Central memory CD4-positive, alpha-beta T cell (primary cell): ENCODE results near the gene CLDN6.

Experiments
- DNase-seq: peaks from one replicate; pipeline ENCODE4 v3.0.0; 2022

Gene CLDN6

DNA sequence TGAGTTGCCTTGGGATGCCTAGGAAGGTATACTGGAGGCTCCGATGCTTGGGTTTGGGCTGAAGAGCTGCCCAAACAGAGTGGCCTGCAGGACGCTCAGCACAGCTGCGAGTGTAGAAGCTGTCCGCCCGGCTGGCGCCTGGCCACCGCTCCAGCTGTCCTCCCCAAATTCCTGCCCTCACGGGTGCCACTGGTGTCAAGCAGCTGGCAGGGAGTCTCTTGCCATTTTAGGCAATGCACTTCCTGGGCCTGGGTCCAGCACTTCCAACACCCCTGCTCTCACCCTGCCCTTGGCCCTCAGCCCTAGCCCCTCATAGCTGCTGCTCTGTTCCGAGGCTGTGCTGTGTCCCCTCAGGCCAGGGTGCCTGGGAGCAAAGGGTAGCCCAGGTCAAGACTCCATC lies 32.5 kb downstream of the CLDN6 start:
- no peak for DNase-seq

DNA sequence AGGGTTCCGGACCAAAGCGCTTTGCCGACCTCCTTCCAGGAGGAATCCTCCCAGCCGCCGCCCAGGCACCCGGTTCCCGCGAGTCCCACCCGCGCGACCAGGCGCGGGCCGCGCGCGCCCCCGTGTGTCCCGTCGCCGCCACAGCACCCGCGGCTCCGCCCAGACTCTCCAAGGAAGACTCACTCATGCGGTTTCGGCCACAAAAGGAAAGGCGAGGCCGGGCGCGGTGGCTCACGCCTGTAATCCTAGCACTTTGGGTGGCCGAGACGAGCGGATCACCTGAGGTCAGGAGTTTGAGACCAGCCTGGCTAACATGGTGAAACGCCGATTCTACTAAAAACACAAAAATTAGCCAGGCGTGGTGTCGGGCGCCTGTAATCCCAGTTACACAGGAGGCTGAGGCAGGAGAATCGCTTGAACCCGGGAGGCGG lies 34.3 kb downstream of the CLDN6 start:
- DNase-seq, result no peak

DNA sequence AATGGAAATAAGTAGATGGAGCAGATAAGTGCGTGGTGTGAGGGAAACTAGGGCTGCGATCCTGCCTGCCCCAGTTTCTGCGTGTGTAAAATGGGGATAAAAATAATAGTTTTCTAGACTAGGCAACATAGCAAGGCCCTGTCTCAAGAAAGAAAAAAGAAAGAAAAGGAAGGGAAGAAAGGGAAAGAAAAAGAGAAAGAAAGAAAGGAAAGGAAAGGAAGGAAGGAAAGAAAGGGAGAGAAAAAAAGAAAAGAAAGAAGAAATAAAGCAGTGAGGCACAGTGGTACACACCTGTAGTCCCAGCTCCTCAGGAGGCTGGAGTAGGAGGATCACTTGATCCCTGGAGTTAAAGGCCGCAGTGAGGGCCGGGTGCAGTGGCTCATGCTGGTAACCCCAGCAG lies 35.6 kb downstream of the CLDN6 start:
- DNase-seq, result no peak

DNA sequence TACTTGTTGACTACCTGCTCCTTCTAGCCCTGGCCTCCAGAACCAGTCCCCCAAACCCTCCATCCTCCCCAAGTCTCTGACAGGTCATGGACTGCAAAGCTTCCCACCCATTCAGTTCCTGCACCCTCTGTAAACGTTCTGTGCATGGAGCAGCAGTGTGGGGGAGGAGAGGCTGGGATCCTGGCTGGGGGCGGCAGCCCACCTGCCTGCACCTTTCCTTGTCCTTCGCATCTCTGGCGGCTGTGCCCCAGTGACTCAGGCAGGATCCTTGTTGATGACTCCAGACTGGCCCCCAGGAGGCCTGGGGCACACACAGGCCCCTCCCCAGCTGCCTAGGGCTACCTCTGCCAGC lies 36.1 kb downstream of the CLDN6 start:
- DNase-seq, result no peak

DNA sequence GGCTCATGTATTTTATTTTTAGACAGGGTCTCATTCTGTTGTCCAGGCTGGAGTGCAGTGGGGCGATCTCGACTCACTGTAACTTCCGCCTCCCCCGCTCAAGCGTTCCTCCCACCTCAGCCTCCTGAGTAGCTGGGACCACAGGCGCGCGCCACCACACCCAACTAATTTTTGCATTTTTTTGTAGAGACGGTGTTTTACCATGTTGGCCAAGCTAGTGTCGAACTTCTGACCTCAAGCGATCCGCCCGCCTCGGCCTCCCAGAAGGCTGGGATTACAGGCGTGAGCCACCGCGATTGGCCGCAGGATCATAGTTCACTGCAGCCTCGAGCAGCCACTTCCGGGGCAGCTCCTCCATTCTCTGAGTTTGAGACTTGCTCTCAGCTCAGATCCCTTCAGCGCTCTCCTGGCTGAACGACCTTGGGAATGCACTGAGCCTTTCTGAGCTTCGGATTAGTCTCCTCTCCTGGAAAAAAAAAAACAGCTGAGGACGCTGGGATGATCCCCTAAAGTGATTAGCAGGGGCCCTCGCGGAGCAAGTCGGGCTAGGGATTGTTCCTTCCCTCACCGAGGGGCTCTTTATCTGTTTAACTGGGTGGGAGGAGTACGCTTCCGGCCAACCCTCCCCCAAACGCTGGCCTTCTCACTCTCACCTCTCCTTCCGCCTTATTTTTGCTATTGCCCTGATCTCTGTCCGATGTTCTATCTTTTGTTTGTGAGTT lies 36.6 kb downstream of the CLDN6 start:
- no peak for DNase-seq

DNA sequence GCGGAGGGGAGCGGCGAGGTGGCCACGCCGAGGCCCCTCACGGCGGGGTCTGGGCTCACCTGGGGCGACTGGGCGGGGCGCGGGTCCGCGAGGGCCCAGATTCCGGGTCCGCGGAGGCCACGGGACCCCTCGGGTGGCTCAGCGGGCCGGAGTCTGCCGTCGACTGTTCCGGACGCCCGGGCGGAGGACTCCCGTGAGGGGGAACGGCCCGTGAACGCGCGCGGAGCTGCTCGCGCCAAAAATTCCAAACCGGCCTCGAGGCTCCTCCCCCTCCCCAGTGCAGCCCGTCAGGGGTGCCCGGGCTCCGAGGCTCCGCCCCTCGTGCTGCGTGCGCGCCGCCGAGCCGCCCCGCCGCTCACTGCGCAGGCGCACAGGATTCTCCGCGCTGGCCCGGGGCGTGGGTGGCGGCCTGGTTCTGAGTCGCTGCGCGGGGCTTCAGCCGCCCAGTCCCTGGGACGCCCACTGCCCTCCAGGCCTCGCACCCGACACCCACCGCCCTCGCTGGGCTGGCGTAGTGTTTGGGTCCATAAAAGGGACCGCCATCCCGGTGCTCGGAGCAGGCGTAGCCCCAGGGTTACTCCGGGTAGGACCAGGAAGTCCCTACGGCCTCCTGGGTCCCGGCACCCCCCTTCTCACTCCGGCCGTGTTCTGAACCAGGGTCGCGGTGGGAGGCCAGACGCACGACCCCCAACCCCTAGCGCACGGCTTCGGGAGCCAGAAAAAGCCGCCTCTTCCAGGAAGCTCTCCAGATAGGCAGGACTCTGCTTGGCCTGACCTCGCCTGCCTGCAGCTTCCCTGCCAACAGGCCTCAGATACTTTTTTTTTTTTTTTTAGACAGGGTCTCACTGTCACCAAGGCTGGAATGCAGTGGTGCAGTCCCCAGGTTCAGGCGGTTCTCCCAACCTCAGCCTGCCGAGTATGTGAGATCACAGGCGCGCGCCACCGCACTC lies 37.5 kb downstream of the CLDN6 start, which contains the start of gene PKMYT1:
PKMYT1 (minus strand) TSS at position 220 of the 950 bp plus-strand sequence. CDS start 789 bp downstream, outside the sequence.
- DNase-seq, result peak; percentile 93

DNA sequence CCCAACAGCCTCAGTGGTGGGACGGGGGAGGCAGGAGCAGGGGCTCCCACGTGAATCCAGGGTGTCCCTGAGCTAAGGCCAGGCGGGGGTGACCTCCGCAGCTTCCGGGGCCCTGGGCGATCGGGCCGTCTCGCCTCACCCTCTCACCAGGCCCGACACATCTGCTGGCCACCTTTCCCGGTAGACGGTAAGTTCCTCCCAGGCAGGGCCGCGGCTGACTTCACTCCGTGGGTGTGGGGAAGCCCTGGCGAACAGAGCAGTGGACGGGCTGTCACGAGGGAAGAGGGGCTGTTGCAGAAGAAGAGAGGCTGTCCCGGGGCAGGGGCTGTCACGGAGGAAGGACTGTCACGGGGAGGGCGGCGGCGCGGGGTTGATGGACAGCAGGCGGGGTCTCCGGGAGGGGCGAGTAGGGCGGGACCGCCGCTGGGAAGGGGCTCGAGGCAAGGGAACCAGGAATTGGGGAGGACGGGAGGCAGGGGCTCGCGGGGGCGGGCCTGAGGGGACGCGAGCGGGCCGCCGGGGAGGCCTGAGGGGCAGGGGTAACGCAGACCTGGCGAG lies 38.2 kb downstream of the CLDN6 start:
- no peak for DNase-seq

DNA sequence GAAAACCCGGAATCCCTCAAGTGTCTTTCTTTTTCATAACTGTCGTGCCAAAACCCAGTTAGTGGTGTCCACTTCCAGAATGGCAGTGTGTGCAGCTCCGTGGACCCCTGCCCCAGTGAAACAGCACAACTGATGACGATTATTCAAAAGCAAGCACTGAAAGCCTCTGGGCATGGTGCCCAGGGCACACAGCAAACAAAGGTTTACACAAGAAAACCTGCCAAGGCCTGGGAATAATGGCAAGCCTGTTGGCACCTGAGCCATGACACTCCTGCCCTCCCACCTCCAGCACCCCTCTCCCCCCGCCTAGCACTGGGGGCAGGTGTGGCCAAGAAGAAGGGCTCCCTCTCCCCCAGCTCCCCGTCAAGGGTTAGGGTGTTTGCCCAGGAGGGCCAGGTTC lies 40.5 kb downstream of the CLDN6 start:
- no peak for DNase-seq

DNA sequence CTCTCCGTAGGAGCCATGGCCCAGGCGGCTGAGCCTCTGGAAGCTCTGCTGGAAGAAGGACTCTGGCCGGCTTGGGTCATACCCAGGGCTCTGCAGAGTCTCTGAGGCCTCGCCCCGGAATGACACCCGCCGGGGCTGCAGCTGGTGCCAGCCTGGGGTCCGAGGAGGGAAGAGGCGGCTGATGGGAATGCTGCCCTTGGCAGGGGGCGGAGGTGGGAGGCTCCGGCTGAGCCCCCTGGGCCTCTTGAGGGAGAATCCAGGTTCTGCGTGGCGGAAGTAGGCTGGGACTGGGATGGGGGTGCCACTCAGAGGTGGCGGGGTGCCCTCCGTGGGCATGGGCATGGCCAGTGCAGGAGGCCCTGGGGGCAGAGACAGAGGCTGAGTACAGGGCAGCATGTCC lies 41.3 kb downstream of the CLDN6 start:
- no peak for DNase-seq

DNA sequence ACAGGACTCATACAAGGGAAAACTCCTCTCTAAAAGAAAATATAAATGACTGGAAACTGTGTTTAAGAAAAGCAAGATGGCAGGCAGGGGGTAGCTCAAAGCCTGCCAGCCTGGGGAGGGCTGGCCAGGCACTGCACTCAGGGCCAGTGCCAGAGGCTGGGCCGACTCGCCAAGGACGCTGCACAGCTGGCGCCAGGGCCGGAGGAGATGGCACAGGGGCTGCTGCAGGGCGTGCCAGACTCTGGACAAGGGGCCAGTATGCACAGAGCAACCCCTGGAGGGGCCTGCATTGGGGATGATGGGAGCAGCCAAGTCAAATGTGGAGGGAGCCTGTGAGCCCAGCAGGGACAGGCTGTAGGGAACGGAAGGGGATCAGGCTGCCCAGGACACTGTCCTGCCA lies 41.8 kb downstream of the CLDN6 start:
- no peak for DNase-seq

DNA sequence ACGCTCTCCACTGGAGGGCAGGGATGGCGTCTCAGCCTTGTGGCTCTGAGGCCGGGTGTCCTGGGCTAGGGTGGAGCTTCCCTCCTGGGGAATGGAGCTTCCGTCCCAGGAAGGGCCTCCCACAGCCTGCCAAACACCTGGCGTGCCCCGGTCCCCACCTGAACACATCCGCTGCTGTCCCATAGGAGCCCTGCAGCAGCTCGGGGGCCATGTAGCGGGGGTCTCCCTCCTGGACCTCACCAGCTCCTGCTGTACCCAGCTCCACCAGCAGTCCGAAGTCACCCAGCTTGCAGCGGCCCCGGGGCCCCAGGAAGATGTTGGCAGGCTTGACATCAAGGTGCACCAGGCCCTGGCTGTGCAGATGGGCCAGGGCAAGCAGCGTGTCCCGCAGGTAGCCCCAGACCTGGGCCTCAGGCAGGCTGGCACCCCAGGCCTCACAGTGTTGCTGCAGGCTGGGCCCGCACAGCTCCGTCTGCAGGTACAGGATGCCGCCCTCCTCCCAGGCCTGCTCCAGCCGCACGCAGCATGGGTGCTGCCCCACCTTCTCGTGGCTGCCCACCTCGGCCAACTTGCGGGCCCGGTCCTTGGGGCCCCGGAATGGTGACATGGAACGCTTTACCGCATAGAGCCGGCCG lies 42.7 kb downstream of the CLDN6 start:
- DNase-seq, result no peak

DNA sequence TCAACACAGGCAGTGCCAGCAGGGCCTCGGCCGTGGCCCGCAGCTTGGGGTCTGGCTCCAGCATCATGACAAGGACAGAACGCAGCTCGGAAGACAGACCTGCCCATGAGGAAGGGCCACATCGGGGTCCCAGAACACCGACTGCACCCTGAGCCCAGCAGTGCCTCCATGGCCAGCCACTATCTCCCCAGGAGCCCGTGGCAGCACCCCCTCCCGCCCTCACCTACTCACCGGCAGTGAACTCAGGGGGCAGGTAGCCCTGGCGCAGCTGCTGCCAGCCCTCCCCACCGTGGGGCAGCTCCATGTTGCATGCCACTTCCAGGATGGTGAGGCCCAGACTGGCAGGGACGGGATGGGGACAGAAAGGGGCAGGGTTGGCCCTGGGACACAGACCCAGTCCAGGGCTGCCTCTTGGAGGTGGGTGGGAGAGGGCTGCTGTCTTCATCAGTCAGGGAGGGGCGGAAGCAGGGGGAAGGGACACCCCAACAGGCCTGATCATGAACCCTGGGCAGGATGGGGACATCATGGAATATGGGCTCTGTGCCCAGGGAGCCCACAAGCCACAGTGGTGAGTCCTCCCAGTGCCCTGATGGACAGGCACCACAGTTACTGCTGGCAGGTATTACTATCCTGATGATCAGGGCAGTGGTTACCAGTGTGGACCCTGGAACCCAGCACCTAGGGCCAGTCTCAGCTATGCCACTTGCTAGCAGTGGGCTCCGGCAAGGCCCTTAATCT lies 43.5 kb downstream of the CLDN6 start:
- DNase-seq, result no peak

DNA sequence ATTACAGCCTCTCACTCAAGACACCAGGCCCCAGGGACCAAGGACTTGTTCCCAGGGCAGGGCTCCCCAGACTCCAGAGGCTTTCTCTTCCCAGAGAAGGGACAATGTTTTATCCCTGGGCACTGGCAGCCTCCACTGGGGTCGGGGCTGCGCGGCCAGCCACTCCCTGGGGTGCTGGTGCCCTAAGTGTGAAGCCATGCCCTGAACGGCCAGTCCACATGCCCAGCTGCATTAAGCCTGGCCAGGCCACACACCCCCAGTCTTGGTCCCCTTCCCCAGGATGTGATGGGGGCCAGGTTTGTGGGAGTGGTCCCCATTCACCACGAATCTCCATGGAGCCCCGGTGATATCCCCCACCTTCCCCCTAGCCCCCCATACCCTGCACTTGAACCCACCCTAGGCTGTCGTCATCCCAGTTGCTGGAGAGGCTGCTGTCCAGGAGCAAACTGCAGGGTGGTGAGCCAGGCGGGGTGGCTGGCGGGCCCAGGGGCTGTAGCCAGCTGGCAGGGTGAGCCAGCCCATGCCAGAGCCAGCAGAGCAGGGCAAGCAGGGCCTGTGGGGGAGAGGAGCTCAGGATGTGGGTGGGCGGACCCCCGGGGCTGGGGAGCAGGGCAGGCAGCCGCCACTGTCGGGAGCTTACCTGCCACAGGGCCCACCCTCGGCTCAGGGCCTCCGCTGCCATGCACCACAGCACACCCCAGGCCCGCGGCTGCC lies 44.2 kb downstream of the CLDN6 start:
- DNase-seq, result no peak

DNA sequence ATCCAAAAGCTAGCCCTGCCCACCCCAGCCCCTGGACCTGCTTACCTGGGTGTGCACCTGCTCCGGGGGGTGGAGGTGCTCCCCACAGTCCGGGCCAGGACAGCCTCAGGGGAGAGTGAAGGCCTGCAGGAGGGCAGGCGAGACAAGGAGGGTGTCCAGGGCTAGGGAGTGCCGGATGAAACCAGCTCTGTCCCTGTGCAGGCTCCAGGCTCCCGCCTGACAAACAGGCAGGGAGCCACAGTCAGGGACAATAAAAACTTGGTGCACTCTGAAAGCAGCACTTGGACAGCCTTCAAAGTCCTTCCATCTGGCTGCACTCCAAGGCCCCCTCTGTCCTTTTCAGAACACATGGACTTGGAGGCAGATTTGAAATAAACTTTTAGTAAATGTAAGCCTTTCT lies 44.9 kb downstream of the CLDN6 start:
- DNase-seq, result no peak

DNA sequence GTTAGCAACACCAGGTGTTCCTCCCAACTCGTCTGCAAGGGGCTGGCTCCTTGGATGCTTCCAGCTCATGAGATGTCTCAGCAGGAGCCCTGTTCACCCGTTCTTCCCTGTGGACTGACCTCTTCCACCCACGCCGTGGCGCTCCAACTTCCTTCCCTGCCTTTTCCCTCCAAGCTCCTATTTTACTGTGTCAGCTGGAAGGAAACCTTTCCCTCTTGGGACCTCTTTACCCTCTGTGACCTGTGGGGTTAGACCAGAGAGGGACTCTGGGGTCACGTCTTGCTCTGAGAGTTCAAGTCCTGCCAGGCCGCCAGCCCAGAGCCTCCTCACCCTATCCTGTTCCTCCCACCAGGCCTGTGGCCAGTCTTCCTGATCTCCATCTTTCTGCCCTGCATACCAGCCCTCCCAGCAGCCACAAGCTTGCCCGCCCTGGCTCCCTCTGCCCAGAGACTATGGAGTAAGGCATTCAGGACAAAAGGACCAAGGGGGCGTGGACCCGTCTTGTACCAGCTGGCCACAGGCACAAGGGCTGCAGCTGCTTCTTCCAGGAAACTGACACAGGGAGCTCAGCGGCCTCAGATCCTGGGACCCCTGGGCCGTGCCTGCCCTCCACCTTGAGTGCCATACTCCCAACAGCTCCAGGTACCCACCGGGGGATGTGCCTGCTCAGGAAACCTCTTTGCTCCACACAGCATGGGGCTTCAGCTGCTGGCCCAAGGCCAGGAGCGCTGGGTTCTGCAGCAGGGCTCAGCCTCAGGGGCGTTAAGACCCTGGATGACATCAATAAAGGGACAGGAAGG lies 45.8 kb downstream of the CLDN6 start:
- no peak for DNase-seq

DNA sequence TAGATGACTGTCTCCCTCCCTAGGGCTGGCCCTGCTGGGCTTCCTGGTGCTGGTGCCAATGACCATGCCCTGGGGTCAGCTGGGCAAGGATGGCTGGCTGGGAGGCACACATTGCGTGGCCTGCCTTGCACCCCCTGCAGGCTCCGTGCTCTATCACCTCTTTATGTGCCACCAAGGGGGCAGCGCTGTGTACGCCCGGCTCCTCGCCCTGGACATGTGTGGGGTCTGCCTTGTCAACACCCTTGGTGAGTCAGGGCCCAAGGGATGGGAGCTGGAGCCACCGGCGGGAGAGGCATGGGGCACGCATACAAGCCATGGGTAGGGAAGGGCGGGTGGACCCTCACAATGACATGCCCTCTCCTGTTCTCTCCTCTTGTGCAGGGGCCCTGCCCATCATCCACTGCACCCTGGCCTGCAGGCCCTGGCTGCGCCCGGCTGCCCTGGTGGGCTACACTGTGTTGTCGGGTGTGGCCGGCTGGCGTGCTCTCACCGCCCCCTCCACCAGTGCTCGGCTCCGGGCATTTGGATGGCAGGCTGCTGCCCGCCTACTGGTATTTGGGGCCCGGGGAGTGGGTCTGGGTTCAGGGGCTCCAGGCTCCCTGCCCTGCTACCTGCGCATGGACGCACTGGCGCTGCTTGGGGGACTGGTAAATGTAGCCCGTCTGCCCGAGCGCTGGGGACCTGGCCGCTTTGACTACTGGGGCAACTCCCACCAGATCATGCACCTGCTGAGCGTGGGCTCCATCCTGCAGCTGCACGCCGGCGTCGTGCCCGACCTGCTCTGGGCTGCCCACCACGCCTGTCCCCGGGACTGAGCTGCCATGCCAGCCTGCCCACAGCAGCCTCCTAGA lies 46.6 kb downstream of the CLDN6 start:
- DNase-seq, result no peak

DNA sequence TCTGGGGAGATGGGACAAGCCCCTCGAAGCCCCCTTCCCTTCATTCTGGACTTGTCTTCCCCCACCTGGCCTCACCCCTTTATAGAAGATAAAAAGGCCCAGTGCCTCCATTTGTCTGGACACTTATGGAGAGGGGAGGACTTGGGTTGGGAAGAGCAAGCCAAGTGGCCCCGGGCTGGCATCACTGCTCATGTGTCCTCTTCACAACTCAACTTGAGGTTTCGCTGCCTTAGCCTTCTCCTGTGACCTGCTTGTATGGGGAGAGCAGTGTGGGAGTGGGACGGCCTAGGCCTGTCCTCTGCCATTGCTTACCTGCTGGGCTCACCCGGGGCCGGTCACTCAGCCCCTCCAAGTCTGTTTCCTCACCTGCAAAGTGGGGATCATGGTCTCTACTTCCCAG lies 47.4 kb downstream of the CLDN6 start:
- no peak for DNase-seq

DNA sequence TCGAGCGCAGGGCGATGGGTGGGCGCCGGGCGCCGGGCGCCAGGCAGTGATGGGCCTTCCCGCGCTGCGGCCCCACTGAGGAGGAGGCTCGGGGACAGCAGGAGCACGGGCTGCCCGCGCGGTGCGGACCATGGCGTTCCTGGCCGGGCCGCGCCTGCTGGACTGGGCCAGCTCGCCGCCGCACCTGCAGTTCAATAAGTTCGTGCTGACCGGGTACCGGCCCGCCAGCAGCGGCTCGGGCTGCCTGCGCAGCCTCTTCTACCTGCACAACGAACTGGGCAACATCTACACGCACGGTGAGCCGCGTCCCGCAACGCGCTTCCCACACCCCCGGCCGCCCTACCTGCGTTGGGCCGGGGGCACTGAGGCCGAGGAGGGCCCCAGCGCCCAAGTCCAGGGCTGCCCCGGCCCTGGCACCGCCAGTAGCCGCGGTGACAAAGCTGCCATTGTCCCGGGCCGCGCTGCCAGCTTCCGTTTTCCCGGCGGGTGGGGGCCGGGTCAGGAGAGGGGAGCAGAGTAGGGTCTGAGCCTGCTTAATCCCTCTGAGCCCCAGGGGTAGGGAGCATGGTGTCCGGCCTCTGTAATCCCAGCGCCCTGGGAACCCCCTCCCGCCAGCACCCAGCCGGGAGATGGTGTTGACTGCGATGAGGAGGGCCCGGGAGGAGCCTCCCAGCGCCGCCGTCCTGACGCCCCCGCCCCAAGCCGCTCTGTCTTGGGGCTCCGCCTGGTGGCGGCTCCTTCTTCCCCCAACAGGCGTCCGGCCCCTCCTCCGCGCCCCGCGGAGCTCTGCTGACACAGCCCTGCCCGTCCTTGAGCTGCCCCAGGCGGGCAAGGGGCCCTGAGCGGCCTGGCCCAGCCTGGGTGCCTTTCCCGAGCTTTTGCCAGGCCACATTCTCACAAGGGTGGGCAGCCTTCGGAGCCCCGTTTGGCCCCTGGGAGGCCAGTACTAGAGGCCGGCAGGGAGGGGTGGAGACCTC lies 48.1 kb downstream of the CLDN6 start:
- peak; percentile 45 for DNase-seq
